ENCODE results near the gene CCSER2.

The CCSER2 gene

DNA sequence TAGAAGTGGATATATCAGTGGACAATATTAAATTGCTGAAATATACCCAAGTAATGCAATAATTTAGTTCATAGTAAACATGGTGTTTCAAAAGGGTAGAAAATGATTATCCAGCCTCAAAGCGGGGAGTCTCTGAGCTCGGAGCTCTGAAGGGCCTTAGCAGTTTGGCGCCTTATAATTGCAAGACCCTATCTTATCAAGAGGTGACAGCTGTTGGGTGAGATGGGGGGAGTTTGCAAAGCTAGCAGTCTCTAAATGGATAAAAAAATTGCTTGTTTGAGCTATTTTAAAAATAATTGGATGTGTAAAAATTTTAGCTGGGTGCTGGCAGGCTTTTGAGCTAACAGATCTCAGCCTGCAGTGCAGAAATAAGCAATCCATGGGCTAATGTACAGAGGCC, 219.2 kb downstream of the CCSER2 start:
- no peak for DNase-seq (ENCODE audit: low spot score)

DNA sequence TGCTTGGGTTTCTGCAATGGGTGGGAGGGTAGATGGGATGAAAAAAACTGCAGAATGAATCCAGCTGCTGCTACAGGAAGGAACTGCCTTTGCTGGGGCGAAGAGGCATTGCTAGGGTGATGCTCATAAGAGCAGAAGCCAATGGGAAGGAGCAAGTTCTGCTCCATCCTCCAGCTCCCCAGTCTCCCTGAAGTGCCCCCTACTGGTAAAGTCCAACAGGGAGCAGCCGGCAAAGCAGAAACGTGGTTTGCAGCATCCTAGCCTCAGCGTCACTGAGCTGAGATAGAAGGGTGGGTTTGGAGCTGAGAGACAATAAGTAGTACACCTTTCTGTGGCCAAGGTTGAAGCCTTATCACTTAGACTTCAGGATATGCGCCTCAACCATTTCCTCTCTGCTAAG, 220.5 kb downstream of the CCSER2 start:
- DNase-seq (ENCODE audit: low spot score), result no peak

- DNase-seq (ENCODE audit: low spot score), result no peak
Observed at GRCh38 chr10:84549368-84550165, 221.2 kb downstream of the CCSER2 start.

DNA sequence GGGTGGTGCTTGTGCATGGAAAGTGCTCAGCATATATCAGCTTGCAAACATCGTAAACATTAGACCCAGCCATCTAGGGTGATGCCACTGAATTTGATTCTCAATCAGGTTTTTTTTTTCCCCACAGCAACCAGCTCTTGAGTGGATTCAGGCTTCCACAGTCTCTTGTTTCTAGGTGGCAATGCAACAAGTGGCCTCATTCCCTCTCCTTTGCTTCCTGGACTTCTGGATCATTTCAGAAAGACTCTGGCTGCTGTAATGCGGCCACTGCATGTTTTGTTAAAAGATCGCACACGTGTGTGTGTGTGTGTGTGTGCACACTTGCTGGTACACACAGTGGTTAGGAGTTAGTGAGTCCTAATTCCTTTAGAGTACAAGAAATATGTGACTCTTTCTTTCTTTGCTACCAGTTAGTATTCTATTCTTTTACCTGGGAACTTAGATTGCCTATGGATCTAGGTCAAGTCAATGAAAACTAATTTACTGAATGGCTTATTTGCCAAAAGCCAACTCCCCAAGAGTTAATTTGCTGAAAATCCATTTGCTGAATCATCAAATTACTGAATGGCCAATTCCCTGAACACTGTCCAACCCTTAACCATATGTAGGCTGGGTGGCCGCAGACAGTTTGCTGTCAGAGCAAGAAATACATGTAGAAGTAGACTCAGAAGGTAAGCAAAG, 222.5 kb downstream of the CCSER2 start:
- DNase-seq (ENCODE audit: low spot score), result no peak

GRCh38 chr10:84551437-84552120, 223.2 kb downstream of the CCSER2 start:
- no peak for DNase-seq (ENCODE audit: low spot score)

- no peak for DNase-seq (ENCODE audit: low spot score)
Observed at GRCh38 chr10:84552478-84552877, 224.1 kb downstream of the CCSER2 start.

DNA sequence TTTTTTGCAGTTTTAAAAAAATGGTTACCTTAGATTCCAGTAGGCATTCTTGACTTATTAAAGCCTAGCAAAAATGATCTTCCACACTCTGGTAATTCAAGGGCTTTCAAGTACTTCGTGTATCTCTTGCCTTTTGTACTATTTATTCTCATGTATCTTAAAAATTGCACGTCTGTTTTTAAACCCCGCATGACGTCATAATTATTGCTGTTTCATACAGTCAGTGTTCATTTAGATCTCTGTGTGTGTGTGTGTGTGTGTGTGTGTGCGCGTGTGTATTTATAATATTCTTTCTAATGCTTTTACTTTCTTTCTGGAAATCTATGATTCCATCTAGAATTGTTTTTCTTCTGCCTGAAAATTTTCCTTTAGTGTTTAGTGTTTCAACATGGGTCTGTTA, 234.2 kb downstream of the CCSER2 start:
- no peak for DNase-seq (ENCODE audit: low spot score)

- DNase-seq (ENCODE audit: low spot score), result no peak
Observed at GRCh38 chr10:84563355-84563754, 235.0 kb downstream of the CCSER2 start.

- DNase-seq (ENCODE audit: low spot score), result no peak
Observed at GRCh38 chr10:84563868-84564267, 235.5 kb downstream of the CCSER2 start.

- no peak for DNase-seq (ENCODE audit: low spot score)
Observed at GRCh38 chr10:84565881-84566582, 237.6 kb downstream of the CCSER2 start.

DNA sequence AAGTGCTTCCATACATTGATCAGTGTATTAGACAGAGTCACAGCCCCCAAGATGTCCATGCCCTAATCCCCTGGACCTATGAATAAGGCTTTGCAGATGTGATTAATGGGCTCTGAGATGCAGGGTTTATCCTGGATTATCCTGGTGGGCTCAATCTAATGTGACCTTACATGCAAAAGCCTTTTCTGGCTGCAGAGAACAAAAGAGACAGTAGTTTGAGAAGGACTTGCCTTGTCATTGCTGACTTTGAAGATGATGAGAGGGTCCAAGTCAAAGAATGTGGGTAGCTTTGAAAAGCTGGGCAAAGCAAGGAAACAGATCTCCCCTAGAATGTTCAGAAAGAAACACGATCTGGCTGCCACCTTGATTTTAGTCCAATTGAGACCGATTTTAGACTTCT, 238.7 kb downstream of the CCSER2 start:
- no peak for DNase-seq (ENCODE audit: low spot score)
